HL-60/S4 treated with phorbol 12-myristate 13-acetate at 8.2 ng/mL for 4 days and 3 days (cell line): ENCODE results near the gene AGPAT2.

ENCODE experiments used
- in situ Hi-C: fragments of 300-500 bp; cut with MboI; formaldehyde crosslinking; loops from 2 replicates; pipeline ENCODE4 v1.15.0; 2022; ENCODE audit warnings: low sequenced_read_pairs

AGPAT2 gene

GRCh38 chr9:136650648-136651047 is 36.6 kb downstream of the AGPAT2 start:
- in situ Hi-C loops = no loop called here

GRCh38 chr9:136650021-136650420 is 37.2 kb downstream of the AGPAT2 start:
- in situ Hi-C loops = no loop called here

- in situ Hi-C loops = loop anchor here (25.0 kb wide), 1 partner anchor 311 kb away; the partner anchor contains the start of gene GPSM1
Measured at GRCh38 chr9:136648751-136649150, 38.5 kb downstream of the AGPAT2 start.

- in situ Hi-C loops = loop anchor here (25.0 kb wide), 1 partner anchor 310 kb away; the partner anchor contains the start of gene GPSM1
Measured at GRCh38 chr9:136646827-136647711, 40.2 kb downstream of the AGPAT2 start.

GRCh38 chr9:136645903-136646754 is 41.1 kb downstream of the AGPAT2 start:
- in situ Hi-C loops = loop anchor here (25.0 kb wide), 1 partner anchor 309 kb away; the partner anchor contains the start of gene GPSM1

GRCh38 chr9:136645352-136645902 is 41.8 kb downstream of the AGPAT2 start:
- in situ Hi-C loops = loop anchor here (25.0 kb wide), 1 partner anchor 308 kb away; the partner anchor contains the start of gene GPSM1

GRCh38 chr9:136644593-136645351 is 42.5 kb downstream of the AGPAT2 start:
- in situ Hi-C loops = loop anchor here (25.0 kb wide), 1 partner anchor 307 kb away; the partner anchor contains the start of gene GPSM1

GRCh38 chr9:136644343-136644592 is 43.0 kb downstream of the AGPAT2 start:
- in situ Hi-C loops = loop anchor here (25.0 kb wide), 1 partner anchor 307 kb away; the partner anchor contains the start of gene GPSM1

GRCh38 chr9:136643596-136644342 is 43.5 kb downstream of the AGPAT2 start:
- in situ Hi-C loops = loop anchor here (25.0 kb wide), 1 partner anchor 306 kb away; the partner anchor contains the start of gene GPSM1

GRCh38 chr9:136642439-136642921 is 44.8 kb downstream of the AGPAT2 start:
- in situ Hi-C loops = loop anchor here (25.0 kb wide), 1 partner anchor 305 kb away; the partner anchor contains the start of gene GPSM1

- in situ Hi-C loops = loop anchor here (25.0 kb wide), 1 partner anchor 303 kb away; the partner anchor contains the start of gene GPSM1
Measured at GRCh38 chr9:136640171-136641111, 46.8 kb downstream of the AGPAT2 start.

GRCh38 chr9:136634904-136635303 is 52.4 kb downstream of the AGPAT2 start:
- in situ Hi-C loops = loop anchor here (25.0 kb wide), 1 partner anchor 298 kb away; the partner anchor contains the start of gene GPSM1

GRCh38 chr9:136632491-136633106 is 54.7 kb downstream of the AGPAT2 start:
- in situ Hi-C loops = loop anchor here (25.0 kb wide), 1 partner anchor 295 kb away; the partner anchor contains the start of gene GPSM1

GRCh38 chr9:136632072-136632471 is 55.2 kb downstream of the AGPAT2 start:
- in situ Hi-C loops = loop anchor here (25.0 kb wide), 1 partner anchor 295 kb away; the partner anchor contains the start of gene GPSM1

GRCh38 chr9:136631038-136632000 is 55.9 kb downstream of the AGPAT2 start:
- in situ Hi-C loops = loop anchor here (25.0 kb wide), 1 partner anchor 294 kb away; the partner anchor contains the start of gene GPSM1

GRCh38 chr9:136630662-136630992 is 56.6 kb downstream of the AGPAT2 start:
- in situ Hi-C loops = loop anchor here (25.0 kb wide), 1 partner anchor 293 kb away; the partner anchor contains the start of gene GPSM1
